ENCODE results near the gene SPINT2. TPM values are rescaled to one million over a fixed set of nuclear protein-coding genes. Genes with fewer than 3 reads are reported as not detected.

The SPINT2 gene
- total RNA-seq, 1 donor from 2014 or later: 231 TPM

DNA sequence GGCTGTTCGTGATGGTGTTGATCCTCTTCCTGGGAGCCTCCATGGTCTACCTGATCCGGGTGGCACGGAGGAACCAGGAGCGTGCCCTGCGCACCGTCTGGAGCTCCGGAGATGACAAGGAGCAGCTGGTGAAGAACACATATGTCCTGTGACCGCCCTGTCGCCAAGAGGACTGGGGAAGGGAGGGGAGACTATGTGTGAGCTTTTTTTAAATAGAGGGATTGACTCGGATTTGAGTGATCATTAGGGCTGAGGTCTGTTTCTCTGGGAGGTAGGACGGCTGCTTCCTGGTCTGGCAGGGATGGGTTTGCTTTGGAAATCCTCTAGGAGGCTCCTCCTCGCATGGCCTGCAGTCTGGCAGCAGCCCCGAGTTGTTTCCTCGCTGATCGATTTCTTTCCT is 27.5 kb downstream of the SPINT2 start:
- Histone ChIP-seq H3K36me3 (peaks cover 36% of the 10 kb centered on the region), H3K4me3 (no peak overlapping the region), H3K9me3 (no peaks in the 10 kb centered on the region), H3K27me3 (no peaks in the 10 kb centered on the region), H3K4me1 (peaks cover 13% of the 10 kb centered on the region), H3K27ac (no peak overlapping the region)
- ATAC-seq (no peak), DNase-seq (no peak)
- TF ChIP-seq, protein P1, sequence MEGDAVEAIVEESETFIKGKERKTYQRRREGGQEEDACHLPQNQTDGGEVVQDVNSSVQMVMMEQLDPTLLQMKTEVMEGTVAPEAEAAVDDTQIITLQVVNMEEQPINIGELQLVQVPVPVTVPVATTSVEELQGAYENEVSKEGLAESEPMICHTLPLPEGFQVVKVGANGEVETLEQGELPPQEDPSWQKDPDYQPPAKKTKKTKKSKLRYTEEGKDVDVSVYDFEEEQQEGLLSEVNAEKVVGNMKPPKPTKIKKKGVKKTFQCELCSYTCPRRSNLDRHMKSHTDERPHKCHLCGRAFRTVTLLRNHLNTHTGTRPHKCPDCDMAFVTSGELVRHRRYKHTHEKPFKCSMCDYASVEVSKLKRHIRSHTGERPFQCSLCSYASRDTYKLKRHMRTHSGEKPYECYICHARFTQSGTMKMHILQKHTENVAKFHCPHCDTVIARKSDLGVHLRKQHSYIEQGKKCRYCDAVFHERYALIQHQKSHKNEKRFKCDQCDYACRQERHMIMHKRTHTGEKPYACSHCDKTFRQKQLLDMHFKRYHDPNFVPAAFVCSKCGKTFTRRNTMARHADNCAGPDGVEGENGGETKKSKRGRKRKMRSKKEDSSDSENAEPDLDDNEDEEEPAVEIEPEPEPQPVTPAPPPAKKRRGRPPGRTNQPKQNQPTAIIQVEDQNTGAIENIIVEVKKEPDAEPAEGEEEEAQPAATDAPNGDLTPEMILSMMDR (IDR thresholded peaks at IDR 0.05): no peak
- intact Hi-C loops (cut with DNase I): no loop called here

DNA sequence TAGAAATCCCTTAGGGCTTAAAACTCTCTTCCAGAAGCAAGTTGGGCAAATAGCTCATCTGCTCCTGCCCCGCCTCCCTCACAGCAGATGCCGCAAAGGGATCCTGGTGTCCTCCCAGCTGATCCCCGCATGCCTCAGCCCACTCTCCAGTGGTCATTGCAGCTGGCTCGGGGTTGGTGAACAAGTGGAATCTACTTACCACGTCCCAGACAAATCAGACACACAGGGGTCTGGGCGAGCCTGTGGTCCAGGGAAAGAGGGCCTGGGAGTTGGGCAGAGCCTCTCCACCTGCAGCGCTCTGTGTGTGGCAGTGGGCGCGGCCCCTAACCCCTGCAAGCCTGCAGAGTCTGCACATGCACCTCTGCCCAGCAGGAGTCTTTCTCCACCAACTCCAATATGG is 28.9 kb downstream of the SPINT2 start:
- H3K36me3 ChIP-seq: peaks cover 32% of the 10 kb centered on the region
- intact Hi-C loops (cut with DNase I): no loop called here
- peaks cover 13% of the 10 kb centered on the region for H3K4me1 ChIP-seq
- ATAC-seq (no peak), DNase-seq (no peak)
- H3K9me3 ChIP-seq: no peaks in the 10 kb centered on the region
- no peaks in the 10 kb centered on the region for H3K27me3 ChIP-seq
- TF ChIP-seq, protein P1 (IDR thresholded peaks at IDR 0.05): no peak
- no peak overlapping the region for H3K27ac ChIP-seq
- no peak overlapping the region for H3K4me3 ChIP-seq

DNA sequence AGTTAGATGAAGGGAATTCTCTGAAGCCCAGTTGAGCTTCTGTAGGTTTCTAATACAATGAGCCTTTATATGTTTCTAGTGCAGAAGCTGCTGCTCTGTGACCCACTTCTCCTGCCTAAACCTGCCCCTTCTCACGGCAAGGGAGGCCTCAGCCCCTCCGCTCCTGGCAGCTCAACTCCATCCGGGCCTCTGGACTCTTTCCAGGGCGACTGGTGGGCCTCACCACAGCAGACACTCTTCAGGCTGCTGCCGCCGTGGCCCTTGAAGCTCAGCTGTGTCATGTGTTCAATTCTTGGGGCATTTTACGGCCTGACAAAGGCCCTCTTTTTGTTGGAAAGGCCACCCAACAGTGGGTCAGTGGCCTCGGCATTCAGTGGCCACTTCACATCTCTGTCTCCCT is 29.7 kb downstream of the SPINT2 start:
- Histone ChIP-seq H3K36me3 (peaks cover 25% of the 10 kb centered on the region), H3K4me1 (peaks cover 13% of the 10 kb centered on the region), H3K27ac (no peak overlapping the region), H3K27me3 (no peaks in the 10 kb centered on the region), H3K9me3 (no peaks in the 10 kb centered on the region), H3K4me3 (no peak overlapping the region)
- ATAC-seq: no peak
- DNase-seq: no peak
- TF ChIP-seq, protein P1 (IDR thresholded peaks at IDR 0.05): no peak
- intact Hi-C loops (cut with DNase I): no loop called here

DNA sequence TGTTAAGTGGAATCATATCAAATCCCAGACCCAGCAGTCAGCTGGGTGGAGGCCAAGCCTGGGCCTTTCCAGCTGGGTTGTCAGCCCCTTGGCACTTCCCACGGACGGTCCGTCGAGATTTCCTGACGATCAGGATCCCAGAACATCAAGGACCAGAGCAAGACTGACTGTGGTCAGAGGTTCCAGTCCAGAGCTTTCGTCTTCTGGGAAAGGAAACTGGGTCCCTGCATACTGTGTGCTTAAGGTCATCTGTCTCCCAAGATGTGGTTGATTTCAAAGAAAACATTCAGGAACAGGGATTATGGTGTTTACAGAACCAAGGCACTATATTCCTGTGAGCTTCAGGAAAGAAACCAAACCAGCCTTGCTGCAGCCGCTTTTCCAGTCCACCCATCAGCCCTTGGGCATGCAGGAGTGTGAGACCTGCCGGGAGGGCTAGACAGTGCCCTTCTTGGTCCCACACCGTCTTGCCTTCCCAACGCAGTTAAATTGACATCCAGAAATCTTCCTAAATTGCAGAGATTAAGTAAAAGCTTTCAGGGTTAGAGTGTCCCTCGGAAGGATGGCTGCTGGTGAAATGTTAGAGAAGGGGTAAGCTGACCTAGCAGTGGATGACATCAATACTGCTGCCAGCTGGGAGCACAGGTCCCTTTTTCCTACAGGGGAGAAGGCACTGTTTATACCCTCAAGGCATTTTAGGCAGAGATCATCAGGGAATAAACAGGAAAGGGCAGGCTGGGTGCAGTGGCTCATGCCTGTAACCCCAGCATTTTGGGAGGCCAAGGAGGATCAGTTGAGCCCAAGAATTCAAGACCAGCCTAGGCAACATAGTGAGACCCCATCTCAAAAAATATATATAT is 34.7 kb downstream of the SPINT2 start:
- Histone ChIP-seq H3K27me3 (no peaks in the 10 kb centered on the region), H3K4me1 (no peaks in the 10 kb centered on the region), H3K27ac (peak overlapping the region; percentile 15), H3K4me3 (no peak overlapping the region), H3K9me3 (no peaks in the 10 kb centered on the region), H3K36me3 (no peaks in the 10 kb centered on the region)
- TF ChIP-seq, protein P1 (IDR thresholded peaks at IDR 0.05): no peak
- intact Hi-C loops (cut with DNase I): no loop called here
- DNase-seq: no peak
- no peak for ATAC-seq

DNA sequence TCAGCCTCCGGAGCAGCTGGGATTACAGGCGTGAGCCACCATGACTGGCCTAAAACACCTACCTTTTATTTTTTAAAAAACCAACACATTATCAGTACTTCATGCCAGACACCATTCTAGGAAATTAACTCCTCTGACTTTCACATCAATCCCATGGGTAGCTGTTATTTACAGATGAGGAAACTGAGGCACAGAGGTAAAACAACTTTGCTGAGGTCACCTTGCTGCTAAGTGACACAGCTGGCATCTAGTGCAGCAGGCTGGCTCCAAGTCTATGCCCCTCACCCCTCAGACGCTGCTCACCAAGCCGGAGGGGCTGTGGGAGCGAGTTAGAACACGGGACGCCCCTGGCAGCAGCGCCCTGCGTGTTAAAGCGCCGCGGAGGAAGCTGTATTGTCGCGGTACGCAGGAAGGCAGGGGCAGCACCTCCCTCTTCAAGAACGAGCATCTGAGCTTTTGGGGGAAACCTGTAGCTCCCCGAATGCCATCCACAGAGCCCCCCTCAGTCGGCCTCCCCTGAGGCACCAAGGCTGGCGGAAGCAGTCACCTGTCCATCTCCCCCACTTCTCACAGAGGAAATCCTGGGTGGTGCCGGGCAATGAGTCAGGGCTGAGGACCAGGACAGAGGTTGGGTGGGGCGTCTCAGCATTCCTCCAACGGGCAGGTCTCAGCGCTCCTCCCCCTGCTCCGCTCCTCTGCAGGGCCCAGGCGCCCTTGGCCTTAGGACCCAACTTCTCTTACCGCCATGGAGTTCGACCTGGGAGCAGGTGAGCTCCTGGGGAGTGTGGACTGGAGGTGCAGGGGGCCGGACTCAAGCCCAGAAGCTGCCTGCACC is 39.4 kb downstream of the SPINT2 start, which contains the start of gene C19orf33:
Gene C19orf33 (plus strand): TSS at position 735 of the 835 bp plus-strand sequence. CDS start 11 bp downstream, at position 746.
- Histone ChIP-seq H3K36me3 (peaks cover 5% of the 10 kb centered on the region), H3K9me3 (no peaks in the 10 kb centered on the region), H3K27me3 (no peaks in the 10 kb centered on the region), H3K4me1 (peaks cover 10% of the 10 kb centered on the region), H3K4me3 (peak within 1 kb of the TSS; percentile 43), H3K27ac (peak within 1 kb of the TSS; percentile 83)
- peak; percentile 88 for ATAC-seq
- TF ChIP-seq, protein P1 (IDR thresholded peaks at IDR 0.05): no peak
- intact Hi-C loops (cut with DNase I): no loop called here
- peak; percentile 88 for DNase-seq

Data from upper lobe of right lung (tissue), 1 donor.